ENCODE results near the gene IGF2BP2. TPM values are rescaled to one million over a fixed set of nuclear protein-coding genes. Genes with fewer than 3 reads are reported as not detected.

Gene IGF2BP2
- total and polyA plus RNA-seq, 9 of the 15 experiments (the other 6 are each of a cell fraction or from before 2014, with no cell fraction given), result 3.2 to 59.6 (median 30.5) TPM

- TF ChIP-seq MGA (IDR thresholded peaks at IDR 0.05), result peak; percentile 87
- no peak for TF ChIP-seq USF2 (CRISPR knock-in tag; IDR thresholded peaks at IDR 0.05)
- no peak for TF ChIP-seq SP2 (IDR thresholded peaks at IDR 0.05; ENCODE audit: extremely low read depth, low read depth, low read length, poor library complexity, severe bottlenecking)
- peak; percentile 40; the same call in 1 of the 2 replicates for TF ChIP-seq TEAD4 (IDR thresholded peaks at IDR 0.05; ENCODE audit: low read length)
- no peak for TF ChIP-seq TEAD4 (CRISPR knock-in tag; IDR thresholded peaks at IDR 0.05; ENCODE audit: borderline replicate concordance)
- 0 out of 2 replicates have a peak, but pooled peaks have one; percentile 21 for TF ChIP-seq SP1 (CRISPR knock-in tag; IDR thresholded peaks at IDR 0.05)
- no peak for TF ChIP-seq ZNF3 (CRISPR knock-in tag; IDR thresholded peaks at IDR 0.05)
- 0 out of 2 replicates have a peak, but pooled peaks have one; percentile 27 for TF ChIP-seq XRCC5 (IDR thresholded peaks at IDR 0.05; ENCODE audit: low read depth, low read length)
- no peak for TF ChIP-seq ZBTB12 (CRISPR knock-in tag; IDR thresholded peaks at IDR 0.05)
- TF ChIP-seq RHOXF2B (CRISPR knock-in tag; conservative IDR thresholded peaks at IDR 0.05), result no peak
- no peak for TF ChIP-seq SETDB1 (IDR thresholded peaks at IDR 0.05; ENCODE audit: low read length)
- no peak for TF ChIP-seq ESRRB (CRISPR knock-in tag; IDR thresholded peaks at IDR 0.05; ENCODE audit: borderline replicate concordance)
- peak; percentile 90 for TF ChIP-seq L3MBTL2 (IDR thresholded peaks at IDR 0.05)
- no peak for TF ChIP-seq ZEB2 (IDR thresholded peaks at IDR 0.05)
- 0 out of 2 replicates have a peak, but pooled peaks have one; percentile 5 for TF ChIP-seq NFIC (IDR thresholded peaks at IDR 0.05)
- no peak for TF ChIP-seq SAFB (IDR thresholded peaks at IDR 0.05; ENCODE audit: borderline replicate concordance, low read depth, low read length)
- TF ChIP-seq ZFPM2 (CRISPR knock-in tag; IDR thresholded peaks at IDR 0.05), result no peak
These were observed 11.1 kb downstream of the IGF2BP2 start (continued) for GRCh38 chr3:185813691-185814215.
